PFSK-1 (cell line): Measurements from ENCODE around the gene NKX1-2.

Experiments
- FOXP2 ChIP-seq: optimal IDR thresholded peaks from 2 replicates; pipeline ENCODE3; 2011; ENCODE audit warnings: borderline replicate concordance, control low read depth, inconsistent platforms; ENCODE audit not compliant: insufficient read depth; ENCODE audit errors: extremely low read length, extremely low read depth
- POLR2AphosphoS5 ChIP-seq: IDR thresholded peaks from 2 replicates; pipeline ENCODE4 v1.6.1; 2012; ENCODE audit warnings: low read depth, mild to moderate bottlenecking, control low read depth, low read length, moderate library complexity
- SIN3A ChIP-seq: IDR thresholded peaks from 2 replicates; pipeline ENCODE4 v1.6.1; 2012; ENCODE audit warnings: mild to moderate bottlenecking, low read length, moderate library complexity, borderline replicate concordance; ENCODE audit not compliant: insufficient read depth
- TAF1 ChIP-seq: IDR thresholded peaks from 2 replicates; pipeline ENCODE4 v1.6.1; 2012; ENCODE audit warnings: low read length, control low read depth, borderline replicate concordance; ENCODE audit not compliant: insufficient read depth
- TF ChIP-seq, protein P1 (sequence below), 2 experiments: IDR thresholded peaks; 2 replicates each; pipeline versions ENCODE4 v1.6.1 to v1.8.0; 2011 to 2012; ENCODE audit warnings: low read depth in 2 of 2, low read length in 2 of 2, control low read depth in 1 of 2, inconsistent platforms in 1 of 2, mild to moderate bottlenecking in 1 of 2, moderate library complexity in 1 of 2; ENCODE audit not compliant: insufficient read depth in 1 of 2

NKX1-2 gene

DNA sequence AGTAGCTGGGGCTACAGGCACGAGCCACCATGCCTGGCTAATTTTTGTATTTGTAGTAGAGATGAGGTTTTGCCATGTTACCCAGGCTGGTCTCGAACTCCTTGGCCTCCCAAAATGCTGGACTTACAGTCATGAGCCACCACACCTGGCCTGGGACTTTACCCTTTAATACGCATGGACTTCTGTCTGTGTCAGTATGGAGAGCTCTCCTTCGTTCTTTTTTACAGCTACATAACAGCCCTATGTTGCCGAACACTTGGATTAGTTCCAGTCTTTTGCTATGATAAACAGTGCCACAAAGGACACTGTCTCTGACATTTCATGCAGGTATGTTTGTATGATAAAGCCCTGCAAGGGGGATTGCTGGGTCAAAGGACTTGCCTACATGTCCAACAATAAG lies 20.3 kb downstream of the NKX1-2 start:
- no peak for TF ChIP-seq POLR2AphosphoS5
- no peak for TF ChIP-seq TAF1
- no peak for TF ChIP-seq SIN3A
- TF ChIP-seq FOXP2, result no peak
- TF ChIP-seq, protein P1, sequence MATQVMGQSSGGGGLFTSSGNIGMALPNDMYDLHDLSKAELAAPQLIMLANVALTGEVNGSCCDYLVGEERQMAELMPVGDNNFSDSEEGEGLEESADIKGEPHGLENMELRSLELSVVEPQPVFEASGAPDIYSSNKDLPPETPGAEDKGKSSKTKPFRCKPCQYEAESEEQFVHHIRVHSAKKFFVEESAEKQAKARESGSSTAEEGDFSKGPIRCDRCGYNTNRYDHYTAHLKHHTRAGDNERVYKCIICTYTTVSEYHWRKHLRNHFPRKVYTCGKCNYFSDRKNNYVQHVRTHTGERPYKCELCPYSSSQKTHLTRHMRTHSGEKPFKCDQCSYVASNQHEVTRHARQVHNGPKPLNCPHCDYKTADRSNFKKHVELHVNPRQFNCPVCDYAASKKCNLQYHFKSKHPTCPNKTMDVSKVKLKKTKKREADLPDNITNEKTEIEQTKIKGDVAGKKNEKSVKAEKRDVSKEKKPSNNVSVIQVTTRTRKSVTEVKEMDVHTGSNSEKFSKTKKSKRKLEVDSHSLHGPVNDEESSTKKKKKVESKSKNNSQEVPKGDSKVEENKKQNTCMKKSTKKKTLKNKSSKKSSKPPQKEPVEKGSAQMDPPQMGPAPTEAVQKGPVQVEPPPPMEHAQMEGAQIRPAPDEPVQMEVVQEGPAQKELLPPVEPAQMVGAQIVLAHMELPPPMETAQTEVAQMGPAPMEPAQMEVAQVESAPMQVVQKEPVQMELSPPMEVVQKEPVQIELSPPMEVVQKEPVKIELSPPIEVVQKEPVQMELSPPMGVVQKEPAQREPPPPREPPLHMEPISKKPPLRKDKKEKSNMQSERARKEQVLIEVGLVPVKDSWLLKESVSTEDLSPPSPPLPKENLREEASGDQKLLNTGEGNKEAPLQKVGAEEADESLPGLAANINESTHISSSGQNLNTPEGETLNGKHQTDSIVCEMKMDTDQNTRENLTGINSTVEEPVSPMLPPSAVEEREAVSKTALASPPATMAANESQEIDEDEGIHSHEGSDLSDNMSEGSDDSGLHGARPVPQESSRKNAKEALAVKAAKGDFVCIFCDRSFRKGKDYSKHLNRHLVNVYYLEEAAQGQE (IDR thresholded peaks at IDR 0.05; ENCODE audit: insufficient read depth in 1 of 2, low read depth in 2 of 2, low read length in 2 of 2), result no peak

DNA sequence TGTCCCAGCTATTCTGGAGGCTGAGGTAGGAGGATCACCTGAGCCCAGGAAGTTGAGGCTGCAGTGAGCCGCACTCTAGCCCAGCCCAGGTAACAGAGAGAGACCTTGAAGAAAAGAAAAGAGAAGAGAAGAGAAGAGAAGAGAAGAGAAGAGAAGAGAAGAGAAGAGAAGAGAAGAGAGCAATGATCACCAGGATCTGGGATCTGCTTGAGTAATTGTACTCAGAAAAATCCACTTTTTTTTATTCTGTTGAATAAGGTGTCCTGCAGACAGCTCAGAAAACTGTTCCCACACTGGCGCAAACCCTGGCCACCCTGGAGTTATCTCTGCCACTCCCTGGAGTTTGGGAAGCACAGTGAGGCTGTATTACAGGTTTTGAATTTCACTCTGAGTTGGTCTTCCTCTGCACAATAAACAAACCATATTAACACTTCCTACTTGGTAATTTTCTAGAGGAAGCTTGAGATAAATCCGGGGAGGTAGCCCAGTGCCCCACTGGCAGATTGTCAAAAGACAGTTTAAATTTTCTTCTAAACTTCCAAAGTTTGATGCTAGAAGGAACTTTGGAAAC lies 21.5 kb downstream of the NKX1-2 start:
- TF ChIP-seq, protein P1 (IDR thresholded peaks at IDR 0.05; ENCODE audit: insufficient read depth in 1 of 2, low read depth in 2 of 2, low read length in 2 of 2), result no peak
- TF ChIP-seq FOXP2 (no peak), SIN3A (no peak), POLR2AphosphoS5 (no peak), TAF1 (no peak)

DNA sequence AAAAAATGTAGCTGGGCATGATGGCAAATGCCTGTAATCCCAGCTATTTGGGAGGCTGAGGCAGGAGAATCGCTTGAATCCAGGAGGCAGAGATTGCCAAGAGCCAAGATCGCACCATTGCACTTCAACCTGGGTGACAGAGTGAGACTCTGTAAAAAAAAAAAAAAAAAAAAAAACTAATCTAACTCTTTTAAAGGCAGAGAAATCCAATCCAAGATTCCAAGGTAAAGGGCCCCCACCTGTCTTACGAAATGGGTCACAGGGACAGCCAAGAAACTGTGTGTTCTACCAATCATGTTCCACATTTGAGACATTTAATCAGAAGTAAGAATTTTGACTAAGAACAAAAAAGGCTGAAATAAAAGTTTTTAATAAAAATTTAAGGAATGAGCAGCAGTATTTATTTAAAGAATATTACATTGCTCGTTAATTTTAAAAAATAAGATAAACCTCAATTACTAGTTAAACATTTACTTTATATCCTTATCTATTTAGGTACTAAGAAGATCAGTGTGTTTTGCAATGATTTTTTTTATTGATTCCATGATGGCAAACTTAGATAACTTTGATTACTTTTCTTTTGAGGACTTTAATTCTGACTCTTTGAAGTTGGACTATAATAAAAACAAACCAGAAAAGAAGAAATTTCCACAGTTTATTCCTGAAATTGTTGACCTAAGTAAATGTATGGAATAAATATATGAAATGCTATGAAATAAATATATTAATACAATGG lies 24.4 kb downstream of the NKX1-2 start:
- no peak for TF ChIP-seq TAF1
- no peak for TF ChIP-seq POLR2AphosphoS5
- TF ChIP-seq FOXP2, result no peak
- TF ChIP-seq SIN3A, result no peak
- TF ChIP-seq, protein P1 (IDR thresholded peaks at IDR 0.05; ENCODE audit: insufficient read depth in 1 of 2, low read depth in 2 of 2, low read length in 2 of 2), result no peak

DNA sequence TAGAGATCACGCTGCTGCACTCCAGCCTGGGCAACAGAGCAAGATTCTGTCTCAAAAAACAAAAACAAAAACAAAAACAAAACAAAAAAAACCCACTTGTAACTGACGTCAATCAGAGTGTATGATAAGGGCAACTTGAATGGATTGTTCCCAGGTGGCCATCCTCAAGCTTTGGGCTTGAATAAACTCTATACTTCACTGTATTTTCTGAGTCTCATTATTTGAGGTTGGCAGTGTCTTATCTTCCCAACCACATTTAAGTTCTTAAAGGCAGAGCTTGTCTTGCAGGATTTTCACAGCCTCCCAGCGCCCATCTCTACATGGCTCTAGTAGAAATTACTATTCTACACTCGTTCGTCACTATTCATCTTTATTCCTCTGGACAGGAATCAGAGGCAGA lies 26.0 kb downstream of the NKX1-2 start:
- TF ChIP-seq TAF1, result no peak

DNA sequence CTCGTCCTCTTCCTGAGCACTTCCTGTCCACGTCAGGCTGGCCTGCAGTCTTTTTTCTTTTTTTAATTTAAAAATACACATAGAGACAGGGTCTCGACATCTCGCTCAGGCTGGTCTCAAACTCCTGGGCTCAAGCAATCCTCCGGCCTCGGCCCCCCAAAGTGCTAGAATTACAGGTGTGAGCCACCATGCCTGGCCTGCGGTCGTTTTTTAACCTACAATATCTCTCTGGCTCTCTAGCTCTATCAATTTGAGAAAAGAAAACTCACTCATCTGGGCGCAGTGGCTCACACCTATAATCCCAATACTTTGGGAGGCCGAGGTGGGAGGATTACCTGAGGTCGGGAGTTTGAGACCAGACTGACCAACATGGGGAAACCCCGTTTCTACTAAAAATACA lies 27.1 kb downstream of the NKX1-2 start:
- TF ChIP-seq POLR2AphosphoS5, result no peak
- TF ChIP-seq SIN3A, result no peak
- no peak for TF ChIP-seq TAF1
- TF ChIP-seq, protein P1 (IDR thresholded peaks at IDR 0.05; ENCODE audit: insufficient read depth in 1 of 2, low read depth in 2 of 2, low read length in 2 of 2), result no peak
- no peak for TF ChIP-seq FOXP2
